Measurements from ENCODE around the gene FSTL5. TPM values are rescaled to one million over a fixed set of nuclear protein-coding genes. Genes with fewer than 3 reads are reported as not detected.

The FSTL5 gene
- total and polyA plus RNA-seq, 2 of the 13 experiments (the other 11 are each of a cell fraction or from before 2014, with no cell fraction given): 0.03 to 0.07 TPM

- DNase-seq (ENCODE audit: low spot score) (no peak), FAIRE-seq (no peak), ATAC-seq (no peak)
- Histone ChIP-seq H3K36me3 (replicated peaks in 1 of 2; ENCODE audit: control insufficient read depth in 1 of 2, insufficient read depth in 2 of 2, low read length in 2 of 2) (no peaks in the 10 kb centered on the region), H3K9ac (ENCODE audit: insufficient read depth, low read depth, low read length) (no peak overlapping the region), H3K4me3 (replicated peaks in 1 of 3; ENCODE audit: insufficient read depth in 1 of 3, low read depth in 2 of 3, low read length in 3 of 3) (no peak overlapping the region), H3K27me3 (ENCODE audit: control insufficient read depth in 1 of 2, insufficient read depth in 2 of 2, low read length in 2 of 2) (no peaks in the 10 kb centered on the region), H3K4me1 (ENCODE audit: insufficient read depth, low read length) (no peaks in the 10 kb centered on the region), H3K9me3 (ENCODE audit: low read length) (no peaks in the 10 kb centered on the region), H4K20me1 (ENCODE audit: insufficient read depth, low read length) (no peaks in the 10 kb centered on the region), H3K4me2 (ENCODE audit: low read depth, low read length) (no peak overlapping the region), H2AFZ (ENCODE audit: low read length) (no peak overlapping the region), H3K27ac (ENCODE audit: extremely low read length, insufficient read depth, low read length) (no peak overlapping the region), H3K79me2 (ENCODE audit: insufficient read depth, low read length) (no peaks in the 10 kb centered on the region)
- BruUV-seq (replicated peaks): no TSS peak
- in situ Hi-C loops (cut with HindIII; ENCODE audit: extremely low pct_ligation_motif_present, low pct_unique_long_range_greater_than_20kb) (no loop called here), intact Hi-C loops (cut with micrococcal nuclease; ENCODE audit: unreplicated experiment) (no loop called here)
- ChIA-PET CTCF (ENCODE audit: low intra/inter-chr PET ratio, low total read pairs) (no interaction called here), POLR2A (no interaction called here)
- WGBS (ENCODE audit: low lambda C conversion rate): 11% methylated on average over 3 of the region's 3 CpGs
- TF ChIP-seq CBX5 (CRISPR knock-in tag; IDR thresholded peaks at IDR 0.05; ENCODE audit: borderline replicate concordance) (no peak), GPN1 (CRISPR knock-in tag; IDR thresholded peaks at IDR 0.05; ENCODE audit: borderline replicate concordance) (no peak), STAT6 (CRISPR knock-in tag; IDR thresholded peaks at IDR 0.05; ENCODE audit: borderline replicate concordance) (no peak), NFYC (CRISPR knock-in tag; IDR thresholded peaks at IDR 0.05) (no peak), ZFP36 (IDR thresholded peaks at IDR 0.05; ENCODE audit: borderline replicate concordance, low read depth, low read length, partially characterized antibody) (no peak), IRF1 (CRISPR knock-in tag; IDR thresholded peaks at IDR 0.05; ENCODE audit: low read depth) (no peak), SALL1 (CRISPR knock-in tag; IDR thresholded peaks at IDR 0.05) (no peak), KLF13 (CRISPR knock-in tag; IDR thresholded peaks at IDR 0.05) (no peak), PCBP2 (optimal IDR thresholded peaks at IDR 0.05; ENCODE audit: low read depth, low read length, poor library complexity, severe bottlenecking) (no peak), ZNF567 (CRISPR knock-in tag; IDR thresholded peaks at IDR 0.05; ENCODE audit: borderline replicate concordance) (no peak), ZNF766 (CRISPR knock-in tag; IDR thresholded peaks at IDR 0.05; ENCODE audit: borderline replicate concordance) (no peak), CREB1 (IDR thresholded peaks at IDR 0.05) (no peak), CREB1 (CRISPR knock-in tag; IDR thresholded peaks at IDR 0.05) (no peak), SNAPC5 (CRISPR knock-in tag; IDR thresholded peaks at IDR 0.05; ENCODE audit: borderline replicate concordance) (no peak), ZNF557 (CRISPR knock-in tag; IDR thresholded peaks at IDR 0.05) (no peak), NCOR1 (IDR thresholded peaks at IDR 0.05; ENCODE audit: borderline replicate concordance, low read length) (no peak), ZBTB26 (CRISPR knock-in tag; IDR thresholded peaks at IDR 0.05; ENCODE audit: borderline replicate concordance) (no peak)
Measured at GRCh38 chr4:161920304-161921052, 243.3 kb downstream of the FSTL5 start.
